OCI-LY7 (cell line): ENCODE measurements around the gene MRC2.

Experiments
- EZH2phosphoT487 ChIP-seq: fragments of 200-600 bp; sonication (generic); IDR thresholded peaks from 2 replicates; pipeline ENCODE4 v1.6.1; 2018; ENCODE audit warnings: low read depth, borderline replicate concordance, mild to moderate bottlenecking, mixed run types, antibody characterized with exemption, low read length, moderate library complexity, mixed read lengths
- TF ChIP-seq, protein P1 (sequence below): fragments of 200-600 bp; sonication (generic); conservative IDR thresholded peaks from 2 replicates; pipeline ENCODE4 v1.5.1; 2014; ENCODE audit warnings: mild to moderate bottlenecking, antibody characterized with exemption, low read length, moderate library complexity, mixed read lengths

DNA sequence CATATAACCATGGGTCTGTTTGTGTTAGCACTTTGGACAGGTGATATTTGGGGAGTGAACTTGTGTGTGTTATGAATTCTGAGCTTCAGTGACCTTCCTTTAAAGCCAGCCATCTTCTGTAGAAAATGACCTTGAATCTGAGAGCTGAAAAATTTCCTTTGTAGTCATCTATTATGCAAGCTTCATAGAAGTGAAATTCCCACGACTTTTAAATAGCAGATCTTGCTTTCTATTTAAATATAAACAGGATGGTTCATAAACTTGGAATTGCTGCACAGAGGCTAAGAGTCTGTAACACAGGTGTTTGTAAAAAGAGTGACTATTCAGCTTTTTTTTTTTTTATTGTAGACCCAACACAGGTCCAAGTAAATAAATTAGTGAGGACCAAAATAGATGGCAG, 95.2 kb downstream of the MRC2 start:
- TF ChIP-seq, protein P1, sequence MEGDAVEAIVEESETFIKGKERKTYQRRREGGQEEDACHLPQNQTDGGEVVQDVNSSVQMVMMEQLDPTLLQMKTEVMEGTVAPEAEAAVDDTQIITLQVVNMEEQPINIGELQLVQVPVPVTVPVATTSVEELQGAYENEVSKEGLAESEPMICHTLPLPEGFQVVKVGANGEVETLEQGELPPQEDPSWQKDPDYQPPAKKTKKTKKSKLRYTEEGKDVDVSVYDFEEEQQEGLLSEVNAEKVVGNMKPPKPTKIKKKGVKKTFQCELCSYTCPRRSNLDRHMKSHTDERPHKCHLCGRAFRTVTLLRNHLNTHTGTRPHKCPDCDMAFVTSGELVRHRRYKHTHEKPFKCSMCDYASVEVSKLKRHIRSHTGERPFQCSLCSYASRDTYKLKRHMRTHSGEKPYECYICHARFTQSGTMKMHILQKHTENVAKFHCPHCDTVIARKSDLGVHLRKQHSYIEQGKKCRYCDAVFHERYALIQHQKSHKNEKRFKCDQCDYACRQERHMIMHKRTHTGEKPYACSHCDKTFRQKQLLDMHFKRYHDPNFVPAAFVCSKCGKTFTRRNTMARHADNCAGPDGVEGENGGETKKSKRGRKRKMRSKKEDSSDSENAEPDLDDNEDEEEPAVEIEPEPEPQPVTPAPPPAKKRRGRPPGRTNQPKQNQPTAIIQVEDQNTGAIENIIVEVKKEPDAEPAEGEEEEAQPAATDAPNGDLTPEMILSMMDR: no peak
- no peak for TF ChIP-seq EZH2phosphoT487
